ENCODE measurements around the gene ODC1.
A peak's percentile ranks its signal among the peaks of the same experiment; 100 is the strongest.
"Not testable (repeated sequence)": the region's sequence is repeated elsewhere in the genome, so short reads cannot be mapped to it uniquely, and the experiment has no call there.

ODC1 gene

DNA sequence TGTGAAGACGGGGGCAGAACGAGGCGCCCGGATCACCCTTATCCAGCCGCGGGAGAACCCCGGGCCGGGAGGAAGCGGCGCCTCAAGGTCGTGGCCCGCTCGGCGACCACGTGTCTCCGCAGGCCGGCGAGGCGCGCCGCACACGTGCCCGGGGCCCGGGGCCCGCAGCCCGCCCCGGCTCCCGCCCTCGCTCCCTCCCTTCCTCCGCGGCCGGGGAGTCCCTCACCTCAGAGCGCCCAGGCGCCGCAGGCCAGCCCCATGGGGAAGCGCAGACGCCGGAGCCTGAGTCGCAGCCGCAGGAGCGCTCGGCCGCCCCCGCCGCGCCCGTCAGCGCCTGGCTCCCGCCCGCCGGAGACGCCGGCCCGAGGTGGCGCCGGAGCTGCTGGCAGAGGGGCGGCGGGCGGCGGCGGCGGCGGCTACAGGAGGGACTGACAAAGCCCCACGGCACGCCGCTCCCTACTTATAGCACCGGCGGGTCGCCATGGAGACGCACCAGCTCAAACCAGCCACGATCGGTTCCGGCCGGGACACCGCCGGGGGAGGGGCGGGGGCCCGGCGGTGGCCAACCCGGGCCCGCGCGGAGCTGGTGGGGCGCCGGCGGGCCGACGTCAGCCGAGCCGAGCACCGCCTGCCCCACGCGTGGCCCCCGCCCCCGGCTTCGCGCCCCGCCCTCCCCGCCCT lies at the start of gene ODC1:
Gene ODC1 (minus strand): TSS at position 433 of the 681 bp plus-strand sequence. CDS start 3,295 bp downstream, outside the sequence.
- peak in 55 of 56 donors; percentile 6 to 98 (median 93) for DNase-seq

DNA sequence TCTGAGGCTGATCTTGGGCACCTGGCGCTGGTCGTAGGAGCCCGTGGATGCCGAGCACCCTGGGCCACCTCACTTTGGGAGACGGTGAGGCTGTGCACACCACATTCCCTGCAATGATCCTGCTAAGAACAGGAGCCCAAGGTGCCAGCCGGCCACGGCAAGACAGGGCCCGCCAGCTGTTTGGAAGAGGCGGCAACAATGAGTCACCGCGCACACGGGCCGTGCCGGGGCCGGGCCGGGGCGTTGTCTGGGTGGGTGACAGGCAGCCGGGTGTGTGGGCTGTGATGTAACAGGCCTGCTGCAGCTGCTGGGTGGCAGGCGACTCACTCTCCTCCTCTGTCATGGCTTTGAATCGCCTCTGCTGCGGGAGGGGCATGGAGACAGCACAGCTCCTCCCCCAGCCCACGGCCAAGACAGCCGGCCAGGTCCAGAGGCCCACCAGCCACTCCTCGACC lies 49.7 kb upstream of the ODC1 start:
- peak in 26 of 56 donors; percentile 8 to 79 (median 25) for DNase-seq

DNA sequence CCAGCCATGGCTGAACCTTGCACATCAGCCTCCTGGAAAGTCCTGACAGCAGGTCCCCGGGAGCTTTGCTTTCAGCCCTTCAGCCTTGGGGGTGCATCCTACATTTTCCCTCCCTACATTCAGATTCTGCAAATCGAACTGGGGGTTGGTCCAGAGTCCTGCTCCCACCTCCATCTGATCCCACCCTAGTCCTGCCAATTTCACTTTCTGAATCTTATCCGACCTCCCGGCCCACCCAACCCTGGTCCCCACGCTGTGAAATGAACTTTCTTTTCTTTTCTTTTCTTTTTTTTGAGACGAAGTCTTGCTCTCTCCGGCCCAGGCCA lies 47.8 kb upstream of the ODC1 start:
- no peak for DNase-seq

DNA sequence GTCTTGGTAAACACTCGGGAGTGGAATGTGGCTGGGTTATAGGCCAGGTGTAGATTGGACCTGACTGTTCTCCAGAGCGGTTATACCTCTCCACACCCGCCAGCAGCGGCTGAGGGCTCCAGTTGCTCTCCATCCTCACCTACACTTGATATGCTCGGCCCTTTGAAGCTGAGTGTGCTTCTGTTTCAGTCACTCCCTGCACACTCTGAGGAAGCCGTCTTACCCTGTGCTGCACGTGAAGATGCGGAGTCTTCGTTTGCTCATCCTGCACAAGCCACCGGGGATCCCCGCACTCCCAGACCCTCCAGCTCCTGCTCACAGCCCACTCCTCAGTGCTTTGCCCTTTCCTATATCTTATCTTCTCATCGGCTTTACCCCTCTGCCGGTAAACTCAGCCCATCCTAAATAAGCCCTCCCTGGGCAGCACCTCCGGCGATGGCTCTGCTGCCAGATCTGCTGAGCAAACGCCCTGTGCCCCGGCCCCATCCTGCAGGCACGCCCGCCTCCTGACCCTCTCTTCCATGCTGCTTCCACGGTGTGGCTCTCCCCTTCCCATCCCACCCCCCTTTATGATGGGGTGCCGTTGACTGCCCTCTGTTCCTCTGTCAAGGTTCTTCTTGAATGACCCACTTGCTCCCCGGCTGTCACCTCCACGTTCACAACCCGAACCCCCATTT lies 47.3 kb upstream of the ODC1 start:
- no peak for DNase-seq

DNA sequence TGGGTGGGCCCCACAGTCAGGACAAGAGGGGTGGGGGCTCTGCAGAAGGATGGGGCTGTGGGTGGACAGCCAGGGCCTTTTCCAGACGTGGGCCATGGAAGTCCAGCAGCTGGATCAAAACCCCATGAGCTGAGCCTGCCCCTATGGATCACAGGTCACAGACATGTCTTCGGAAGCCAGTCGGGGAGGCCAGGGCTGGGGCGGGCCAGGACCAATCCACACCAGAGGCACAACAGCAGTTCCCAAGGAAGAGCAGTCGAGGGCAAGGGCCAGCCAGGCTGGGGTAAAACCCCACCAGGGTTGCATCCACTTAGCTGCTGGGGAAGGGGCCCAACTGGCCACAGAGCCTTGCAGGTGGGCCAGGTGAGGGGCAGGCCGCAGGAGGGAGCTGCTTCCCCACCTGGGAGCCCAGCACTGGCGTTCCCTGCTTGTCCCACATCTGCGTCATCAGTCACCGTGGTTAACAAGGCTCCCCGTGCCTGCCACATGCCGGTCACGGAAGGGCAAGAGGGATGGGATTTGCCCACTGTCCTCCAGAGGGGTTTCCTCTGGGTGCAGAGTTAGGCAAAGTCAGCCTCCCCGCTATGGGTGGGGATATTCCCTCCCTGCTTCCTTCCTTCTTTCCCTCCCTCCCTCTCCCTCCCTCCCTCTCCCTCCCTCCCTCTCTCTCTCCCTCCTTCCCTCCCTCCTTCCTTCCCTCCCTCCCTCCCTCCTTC lies 46.4 kb upstream of the ODC1 start:
- no peak for DNase-seq

DNA sequence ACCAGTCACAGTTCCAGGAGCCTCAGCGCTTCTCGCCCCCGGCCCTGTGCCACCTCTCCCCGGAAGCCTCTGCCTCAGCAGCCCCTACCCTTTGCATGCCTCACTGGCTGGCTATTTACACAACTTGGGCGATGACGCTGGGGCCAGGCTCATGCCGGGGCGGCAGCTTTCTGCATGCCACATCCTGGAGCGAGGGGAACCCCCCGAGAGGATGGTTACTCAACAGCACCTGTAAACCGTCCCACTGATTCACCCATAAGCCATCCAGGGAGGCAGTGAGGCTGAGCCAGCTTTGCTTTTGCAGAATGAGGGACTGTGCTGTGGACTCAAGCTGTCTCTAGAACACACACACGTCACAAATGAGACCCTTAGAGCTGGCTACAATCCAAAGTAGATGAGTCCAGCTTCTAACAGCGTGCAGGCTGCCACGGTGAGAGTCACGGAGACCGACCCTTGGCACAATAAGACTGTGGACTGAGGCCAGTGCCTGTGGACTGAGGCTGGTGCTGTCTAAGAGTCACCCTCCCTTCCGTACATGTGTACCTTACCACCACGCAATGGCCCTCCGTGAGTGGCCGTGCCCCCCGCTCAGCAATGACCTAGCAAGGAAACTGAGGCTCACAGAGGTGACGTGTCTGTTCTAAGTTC lies 45.6 kb upstream of the ODC1 start:
- no peak for DNase-seq

DNA sequence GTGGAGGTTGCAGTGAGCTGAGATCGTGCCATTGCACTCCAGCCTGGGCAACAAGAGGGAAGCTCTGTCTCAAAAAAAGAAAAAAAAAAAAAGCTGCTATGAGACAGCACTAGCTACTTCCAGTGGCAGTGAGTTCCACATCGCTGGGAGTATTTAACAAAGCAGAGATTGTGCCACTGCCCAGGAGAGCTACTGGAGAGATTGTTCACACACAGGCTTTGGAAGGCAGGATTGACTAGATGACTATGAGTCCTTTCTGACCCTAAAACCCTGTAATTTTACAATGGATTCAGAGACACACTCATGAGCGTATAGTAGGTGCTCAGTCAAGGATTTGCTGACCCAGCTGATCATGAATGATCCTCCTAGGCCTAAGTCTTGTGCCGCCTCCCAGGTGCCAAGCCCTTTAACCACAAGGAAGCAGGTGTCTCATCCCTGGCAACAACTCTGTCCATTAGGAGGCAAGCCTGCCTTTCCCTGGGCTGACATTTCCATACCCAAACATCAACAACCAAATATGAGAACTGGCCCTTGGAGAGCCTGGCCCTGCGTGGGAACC lies 45.0 kb upstream of the ODC1 start:
- DNase-seq: no peak

DNA sequence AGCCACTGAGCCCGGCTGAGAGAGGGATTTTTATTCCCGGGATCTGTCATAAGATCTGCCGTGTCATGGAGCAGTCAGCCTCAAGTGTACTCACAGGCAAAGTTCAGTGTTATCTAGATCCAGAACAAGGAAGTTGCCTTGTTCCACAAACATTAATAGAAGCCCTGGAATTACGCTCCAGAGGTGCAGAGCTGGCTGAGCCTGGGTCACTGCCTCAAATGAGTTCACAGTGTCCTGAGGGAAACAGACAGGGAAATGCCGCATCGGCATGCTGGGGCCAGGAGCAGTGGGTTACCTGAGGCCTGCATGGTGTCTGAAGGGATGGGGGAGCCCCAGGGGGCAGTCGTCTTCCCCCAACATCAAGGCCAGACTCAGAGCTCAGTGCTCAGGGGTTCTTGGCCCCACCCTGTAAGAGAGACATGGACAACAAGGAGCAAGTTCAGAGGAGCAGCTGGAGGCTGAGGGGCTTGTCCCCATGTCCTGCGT lies 42.7 kb upstream of the ODC1 start:
- no peak for DNase-seq

DNA sequence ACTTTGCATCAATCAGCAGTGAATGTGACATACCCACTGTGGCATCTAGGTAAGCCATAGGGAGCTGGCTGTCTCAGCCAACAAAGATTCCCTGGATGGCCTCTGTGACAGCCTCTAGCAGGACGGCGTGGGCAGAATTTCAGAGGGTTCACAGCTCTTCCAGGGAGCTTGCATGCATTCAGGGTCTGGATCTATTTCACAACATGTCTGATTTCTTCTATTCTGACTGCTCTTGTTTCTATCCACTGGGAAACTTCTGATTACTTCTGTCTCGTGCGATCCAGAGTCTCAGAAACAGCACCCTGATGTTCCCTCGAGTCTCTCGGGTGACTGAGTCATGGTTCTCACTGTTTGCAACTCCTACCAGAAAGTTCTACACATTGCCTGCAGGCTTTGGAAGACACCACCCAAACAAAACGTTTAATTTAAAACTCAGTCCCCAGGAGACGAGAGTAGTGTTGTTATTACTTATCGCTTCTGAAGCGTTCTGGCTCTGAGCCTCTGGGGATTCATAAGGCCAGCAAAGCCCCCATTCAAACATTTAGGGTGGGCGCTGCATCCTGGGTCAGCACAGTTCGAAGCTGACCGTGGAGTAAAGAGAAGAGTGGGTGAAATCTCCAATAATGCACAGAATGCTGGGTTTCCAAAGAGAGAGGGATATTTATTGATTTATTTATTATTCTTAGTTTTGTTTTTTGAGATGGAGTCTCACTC lies 41.9 kb upstream of the ODC1 start:
- no peak for DNase-seq

DNA sequence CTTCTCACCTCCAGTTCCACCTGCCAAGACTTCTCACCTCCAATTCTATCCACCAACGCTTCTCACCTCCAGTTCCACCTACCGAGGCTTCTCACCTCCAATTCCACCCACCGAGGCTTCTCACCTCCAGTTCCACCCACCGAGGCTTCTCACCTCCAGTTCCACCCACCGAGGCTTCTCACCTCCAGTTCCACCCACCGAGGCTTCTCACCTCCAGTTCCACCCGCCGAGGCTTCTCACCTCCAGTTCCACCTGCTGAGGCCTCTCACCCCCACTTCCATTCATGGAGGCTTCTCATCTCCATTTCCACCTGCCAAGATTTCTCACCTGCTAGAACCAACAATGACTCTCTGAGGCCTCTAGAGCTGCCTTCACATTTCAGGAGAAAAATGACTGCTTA lies 40.0 kb upstream of the ODC1 start:
- not testable (repeated sequence) for DNase-seq

DNA sequence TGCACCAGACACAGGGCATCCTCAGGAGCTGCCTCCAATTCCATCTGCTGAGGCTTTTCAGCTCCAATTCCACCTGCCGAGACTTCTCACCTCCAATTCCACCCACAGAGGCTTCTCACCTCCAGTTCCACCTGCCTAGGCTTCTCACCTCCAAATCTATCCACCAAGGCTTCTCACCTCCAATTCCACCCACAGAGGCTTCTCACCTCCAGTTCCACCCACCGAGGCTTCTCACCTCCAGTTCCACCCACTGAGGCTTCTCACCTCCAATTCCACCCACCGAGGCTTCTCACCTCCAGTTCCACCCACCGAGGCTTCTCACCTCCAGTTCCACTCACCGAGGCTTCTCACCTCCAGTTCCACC lies 39.6 kb upstream of the ODC1 start:
- DNase-seq: not testable (repeated sequence)

DNA sequence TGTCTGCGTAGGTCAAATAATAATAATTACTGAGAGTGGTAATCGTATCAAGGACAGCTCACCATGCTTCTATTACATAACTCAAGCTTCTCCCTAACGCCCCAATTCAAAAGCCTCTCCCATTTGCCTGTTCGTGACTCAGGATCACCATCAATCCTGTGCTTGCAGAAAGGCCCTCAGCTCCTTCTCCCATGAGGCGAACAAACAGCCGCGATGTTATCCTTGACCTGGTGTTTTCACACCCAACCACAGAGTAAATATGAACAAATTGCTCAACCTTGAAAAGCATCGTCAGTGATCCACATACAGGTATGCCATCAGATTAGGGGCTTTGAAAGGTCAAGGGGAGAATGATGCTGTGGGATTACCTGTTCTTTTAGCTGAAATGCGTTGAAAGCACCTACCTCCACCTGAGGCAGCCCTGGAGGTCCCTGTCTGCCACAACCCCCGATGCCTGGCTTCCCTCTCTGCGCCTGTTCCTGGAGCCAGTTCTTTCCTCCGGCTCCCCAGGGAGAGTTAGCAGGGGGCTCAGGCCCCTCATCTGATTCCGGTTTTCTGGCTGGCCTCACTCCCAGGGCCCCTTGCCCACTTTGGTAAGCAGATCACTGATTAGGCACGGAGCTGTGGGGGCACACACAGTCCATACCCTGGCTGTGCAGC lies 39.1 kb upstream of the ODC1 start:
- DNase-seq: no peak

DNA sequence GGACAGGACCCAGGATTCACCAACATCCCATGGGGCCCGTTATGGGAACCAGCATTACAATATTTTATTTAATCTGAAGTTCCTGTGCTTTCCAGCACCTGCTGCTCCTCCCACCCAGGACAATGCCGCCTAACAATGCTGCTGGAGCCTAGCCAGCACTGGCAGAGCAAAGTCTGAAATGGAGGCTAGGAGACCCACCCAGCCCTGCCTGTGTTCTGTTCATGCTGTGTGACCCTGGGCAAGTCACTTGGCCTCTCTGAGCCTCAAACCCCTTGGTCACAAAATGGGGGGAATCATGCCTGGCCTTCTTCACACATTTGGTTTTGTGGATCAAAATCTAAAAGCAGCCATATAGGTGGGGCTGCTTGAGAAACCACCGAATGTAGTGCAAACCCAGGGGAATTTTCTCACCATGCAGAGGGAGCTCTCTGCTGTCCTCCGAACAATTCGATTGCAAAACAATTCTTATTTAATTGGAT lies 38.5 kb upstream of the ODC1 start:
- no peak for DNase-seq

DNA sequence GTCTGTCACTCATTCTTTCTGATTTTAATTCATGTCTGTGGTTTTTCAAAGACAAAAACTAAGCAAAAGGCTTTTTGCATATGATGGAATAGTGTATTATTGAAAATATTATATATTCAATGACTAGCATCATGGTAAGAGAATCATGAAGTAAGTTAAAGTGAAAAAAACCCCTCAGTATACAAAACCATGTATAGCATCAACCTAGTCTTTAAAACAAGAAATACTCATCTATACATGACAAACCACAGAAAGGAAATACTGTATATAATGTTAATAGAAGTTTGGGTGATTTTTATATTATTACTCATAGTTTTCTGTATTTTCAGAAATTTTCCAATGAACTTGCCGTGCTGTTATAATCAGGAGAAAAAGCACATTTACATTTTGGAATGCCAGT lies 38.0 kb upstream of the ODC1 start:
- DNase-seq: no peak

DNA sequence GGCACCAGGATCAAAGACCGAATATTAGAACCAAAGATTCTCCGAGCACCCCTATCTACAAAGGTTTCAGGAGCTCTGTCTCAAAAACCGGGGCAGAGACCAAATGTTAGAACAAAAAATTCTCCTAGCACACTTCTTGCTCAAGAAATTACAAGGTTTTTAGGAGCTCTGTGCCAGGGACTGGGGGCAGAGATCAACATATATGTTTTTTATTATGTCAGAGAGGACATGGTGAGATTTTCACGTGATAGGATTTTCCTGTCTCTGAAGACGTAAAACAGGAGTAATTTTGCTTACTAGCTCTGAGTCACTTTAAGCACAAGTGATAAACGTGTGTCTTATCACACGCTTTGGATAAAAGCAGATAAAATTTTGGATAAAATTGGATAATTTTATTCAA lies 34.8 kb upstream of the ODC1 start:
- DNase-seq: no peak

DNA sequence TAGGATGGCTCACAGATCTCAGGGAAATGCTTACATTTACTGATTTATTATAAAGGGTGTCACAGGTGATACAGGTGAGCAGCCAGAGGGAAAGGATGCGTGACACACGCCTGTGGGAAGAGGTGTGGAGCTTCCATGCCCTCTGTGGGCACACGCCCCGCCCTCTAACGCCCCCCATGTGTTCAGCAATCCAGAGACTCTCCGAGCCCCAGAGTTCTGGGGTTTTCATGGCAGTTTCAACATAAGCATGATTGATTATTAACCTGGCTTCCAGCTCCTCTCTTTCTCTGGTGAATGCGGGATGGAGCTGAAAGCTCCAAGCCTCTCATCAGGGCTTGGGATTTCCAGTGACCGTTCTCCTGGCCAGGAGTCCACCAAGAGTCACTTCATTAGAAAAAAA lies 34.3 kb upstream of the ODC1 start:
- no peak for DNase-seq

DNA sequence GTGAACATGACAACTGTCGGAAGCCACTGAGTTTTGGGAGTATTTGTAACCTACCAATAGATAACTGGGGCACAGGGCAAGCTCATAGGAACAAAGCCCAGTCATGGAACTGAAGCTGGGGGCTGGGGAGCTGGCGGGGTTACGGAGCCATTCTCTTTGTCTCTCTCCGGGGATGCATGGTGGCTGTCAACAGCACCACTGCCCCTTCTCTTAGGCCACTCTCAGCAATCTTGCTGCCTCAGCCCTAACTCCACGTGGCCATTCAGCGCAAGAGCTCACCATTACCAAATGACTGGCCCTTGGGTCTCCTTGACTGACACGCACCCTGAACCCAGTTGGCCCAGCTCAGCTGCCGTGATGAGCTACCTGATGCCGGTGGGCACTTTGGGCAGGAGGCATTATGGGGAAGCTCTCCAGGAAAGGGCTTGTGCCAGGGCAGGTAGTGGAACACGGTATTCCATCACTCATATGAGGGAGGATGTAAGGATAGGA lies 33.6 kb upstream of the ODC1 start:
- no peak for DNase-seq

DNA sequence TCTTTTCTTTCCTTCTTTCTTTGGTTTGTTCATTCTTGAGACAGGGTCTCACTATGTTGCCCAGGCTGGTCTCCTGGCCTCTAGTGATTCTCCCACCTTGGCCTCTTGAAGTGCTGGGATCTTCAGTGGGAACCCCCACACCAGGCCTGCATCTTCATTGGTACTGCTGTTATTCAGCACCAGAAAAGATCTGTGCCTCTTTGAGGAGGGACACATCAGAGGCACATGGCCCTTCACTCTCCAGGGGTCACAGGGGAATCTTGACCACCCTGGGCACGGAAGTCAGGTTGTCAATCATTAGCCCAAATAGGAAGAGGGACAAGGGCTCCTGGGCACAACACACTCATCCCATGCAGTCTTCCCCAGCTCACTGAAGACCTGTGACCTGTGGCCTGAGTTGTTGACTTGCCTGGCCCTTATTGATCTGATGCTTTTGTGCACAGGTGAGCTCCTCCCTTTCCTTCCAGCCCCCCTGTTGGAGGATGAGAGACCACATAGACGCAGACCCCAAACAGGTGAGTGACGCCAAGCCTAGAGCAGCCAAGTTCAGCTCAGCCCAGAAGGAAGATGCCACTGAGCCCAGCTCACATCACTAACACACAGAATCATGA lies 33.0 kb upstream of the ODC1 start:
- no peak for DNase-seq

DNA sequence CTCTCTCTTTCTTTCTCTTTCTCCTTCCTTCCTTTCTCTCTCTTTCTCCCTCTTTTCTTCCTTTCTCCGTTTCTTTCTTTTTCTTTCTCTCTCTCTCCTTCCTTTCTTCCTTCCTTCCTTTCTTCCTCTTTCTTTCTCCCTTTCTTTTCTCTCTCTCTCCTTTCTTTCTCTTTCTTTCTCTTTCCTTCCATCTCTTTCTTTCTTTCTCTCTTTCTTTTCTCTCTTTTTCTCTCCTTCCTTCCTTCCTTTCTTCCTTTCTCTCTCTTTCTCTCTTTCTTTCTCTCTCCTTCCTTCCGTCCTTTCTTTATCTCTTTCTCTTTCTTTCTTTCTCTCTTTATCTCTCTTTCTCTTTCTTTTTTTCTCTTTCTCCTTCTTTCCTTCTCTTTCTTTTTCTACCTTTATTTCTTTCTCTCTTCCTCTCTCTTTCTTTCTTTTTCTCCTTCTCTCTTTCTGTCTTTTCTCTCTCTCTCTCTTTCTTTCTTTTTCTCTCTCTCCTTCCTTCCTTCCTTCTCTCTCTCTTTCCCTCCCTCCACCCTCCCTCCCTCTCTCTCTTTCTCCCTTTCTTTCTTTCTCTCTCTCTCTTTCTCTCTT lies 32.3 kb upstream of the ODC1 start:
- no peak for DNase-seq

Measured in nucleus accumbens (tissue), 56 donors.